ENCODE results near the gene TRH. TPM values are rescaled to one million over a fixed set of nuclear protein-coding genes. Genes with fewer than 3 reads are reported as not detected.

The TRH gene
- total and polyA plus RNA-seq, 9 of the 15 experiments (the other 6 are each of a cell fraction or from before 2014, with no cell fraction given): not detected

GRCh38 chr3:129996073-129996472 is 21.6 kb downstream of the TRH start:
- BruUV-seq (replicated peaks): no TSS peak
- H3K9ac ChIP-seq (ENCODE audit: insufficient read depth in 1 of 2, low read depth in 2 of 2, low read length in 2 of 2): no peak overlapping the region
- in situ Hi-C loops (cut with MboI): no loop called here
- H3K36me3 ChIP-seq (ENCODE audit: control insufficient read depth, insufficient read depth, low read length): no peaks in the 10 kb centered on the region
- H3K27me3 ChIP-seq (ENCODE audit: control insufficient read depth in 2 of 2, insufficient read depth in 2 of 2, low read length in 2 of 2): peaks cover 7 to 35% of the 10 kb centered on the region in 2 experiments
- no peaks in the 10 kb centered on the region for H3K9me3 ChIP-seq (replicated peaks; ENCODE audit: control insufficient read depth, insufficient read depth, low read depth, low read length)
- H3K4me3 ChIP-seq: no peak overlapping the region
- WGBS (ENCODE audit: insufficient coverage, low coverage, missing lambda C conversion rate): 0% methylated on average over 2 of the region's 4 CpGs
- no peak for DNase-seq (ENCODE audit: extremely low read depth in 1 of 4, low spot score in 3 of 4)
- H3K79me2 ChIP-seq (ENCODE audit: control insufficient read depth, insufficient read depth, low read length): no peaks in the 10 kb centered on the region
- H4K20me1 ChIP-seq (replicated peaks; ENCODE audit: control insufficient read depth, insufficient read depth, low read length): 0 out of 2 replicates have a peak, but pooled peaks cover 3% of the 10 kb centered on the region
- no peak overlapping the region for H2AFZ ChIP-seq (ENCODE audit: low read depth, low read length)
- ATAC-seq: no peak
- no peaks in the 10 kb centered on the region for H3K9me1 ChIP-seq (ENCODE audit: control insufficient read depth, insufficient read depth, low read length)
- POLR2A ChIA-PET: no interaction called here
- FAIRE-seq: no peak
- CTCF ChIA-PET (ENCODE audit: low intra/inter-chr PET ratio): no interaction called here
- no peak overlapping the region for H3K4me2 ChIP-seq (ENCODE audit: insufficient read depth, low read length)
- H3K4me1 ChIP-seq (replicated peaks in 1 of 2; ENCODE audit: control insufficient read depth in 2 of 2, insufficient read depth in 2 of 2, low read length in 2 of 2): no peaks in the 10 kb centered on the region
- H3K27ac ChIP-seq (ENCODE audit: extremely low read depth, low read depth, low read length): no peak overlapping the region
- intact Hi-C loops (cut with micrococcal nuclease): no loop called here
- TF ChIP-seq ZNF696 (CRISPR knock-in tag; conservative IDR thresholded peaks at IDR 0.05): no peak
- no peak for TF ChIP-seq DNMT1 (IDR thresholded peaks at IDR 0.05)
- TF ChIP-seq THRAP3 (IDR thresholded peaks at IDR 0.05; ENCODE audit: borderline replicate concordance): no peak
- no peak for TF ChIP-seq ETV5 (CRISPR knock-in tag; IDR thresholded peaks at IDR 0.05; ENCODE audit: low read depth)
- TF ChIP-seq ARID3A (IDR thresholded peaks at IDR 0.05; ENCODE audit: borderline replicate concordance, low read depth, low read length): no peak
- no peak for TF ChIP-seq XRCC4 (IDR thresholded peaks at IDR 0.05; ENCODE audit: extremely low read depth, insufficient read depth, insufficient read length)
- TF ChIP-seq CREB1 (IDR thresholded peaks at IDR 0.05): no peak
- TF ChIP-seq CREB1 (CRISPR knock-in tag; IDR thresholded peaks at IDR 0.05): no peak
- no peak for TF ChIP-seq ZNF512 (tag; IDR thresholded peaks at IDR 0.05)
- TF ChIP-seq ILK (tag; IDR thresholded peaks at IDR 0.05; ENCODE audit: borderline replicate concordance, low read depth): no peak
- TF ChIP-seq TAF7 (tag; IDR thresholded peaks at IDR 0.05): no peak
- no peak for TF ChIP-seq ATF1 (CRISPR knock-in tag; IDR thresholded peaks at IDR 0.05)
- TF ChIP-seq ATF1 (tag; IDR thresholded peaks at IDR 0.05): no peak
- no peak for TF ChIP-seq MLLT1 (IDR thresholded peaks at IDR 0.05)
- TF ChIP-seq GTF2A2 (tag; IDR thresholded peaks at IDR 0.05): no peak

Data from K562 (cell line).